ENCODE data around the gene C3orf70. TPM values are rescaled to one million over a fixed set of nuclear protein-coding genes. Genes with fewer than 3 reads are reported as not detected.

C3orf70 gene
- total and polyA plus RNA-seq, 2 of the 8 experiments (the other 6 are each of a cell fraction or from before 2014, with no cell fraction given) = 1.7 to 2.0 TPM

GRCh38 chr3:185046164-185046515, 106.7 kb downstream of the C3orf70 start:
- H3K56ac ChIP-seq (replicated peaks; ENCODE audit: insufficient read length, low read depth, low read length) = no peak overlapping the region
- H3K23me2 ChIP-seq (ENCODE audit: low read depth, low read length) = no peaks in the 10 kb centered on the region
- H3K27ac ChIP-seq (ENCODE audit: low read depth, low read length) = no peak overlapping the region
- H4K8ac ChIP-seq (ENCODE audit: extremely low read depth, insufficient read depth, low read length) = no peak overlapping the region
- H3K4me3 ChIP-seq (ENCODE audit: extremely low read depth in 1 of 4, insufficient read depth in 2 of 4, low read depth in 3 of 4, low read length in 4 of 4) = no peak overlapping the region
- no peak overlapping the region for H2BK20ac ChIP-seq (ENCODE audit: low read length)
- no peak overlapping the region for H2BK120ac ChIP-seq (replicated peaks; ENCODE audit: low read depth, low read length)
- no peak overlapping the region for H3K9ac ChIP-seq (replicated peaks in 1 of 4; ENCODE audit: extremely low read depth in 1 of 4, low read depth in 3 of 4, low read length in 3 of 4)
- FAIRE-seq = no peak
- H3K27me3 ChIP-seq (replicated peaks in 1 of 4; ENCODE audit: control insufficient read depth in 3 of 4, extremely low read depth in 1 of 4, insufficient read depth in 3 of 4, low read length in 3 of 4) = no peaks in the 10 kb centered on the region
- ChIA-PET CTCF (ENCODE audit: partially characterized antibody) (interaction anchor here (1.5 to 10.2 kb wide), 4 partner anchors 21 to 262 kb away, joined by 3 to 97 read pairs (median 4); no protein-coding TSS in a partner anchor), POLR2A (ENCODE audit: partially characterized antibody) (no interaction called here)
- no peaks in the 10 kb centered on the region for H4K20me1 ChIP-seq (replicated peaks in 1 of 2; ENCODE audit: control insufficient read depth in 1 of 2, insufficient read depth in 2 of 2, low read length in 2 of 2)
- no peaks in the 10 kb centered on the region for H3K79me1 ChIP-seq (ENCODE audit: low read depth, low read length)
- H3K4me2 ChIP-seq (ENCODE audit: insufficient read depth in 1 of 2, low read depth in 2 of 2, low read length in 2 of 2) = no peak overlapping the region
- H3K36me3 ChIP-seq (ENCODE audit: control insufficient read depth in 2 of 4, insufficient read depth in 4 of 4, low read length in 3 of 4) = peaks cover 0 to 9% (median 0%) of the 10 kb centered on the region in 4 experiments; a peak in 4 of 8 replicates
- H2BK15ac ChIP-seq (ENCODE audit: low read length) = no peak overlapping the region
- H4K91ac ChIP-seq (replicated peaks; ENCODE audit: insufficient read length, low read length) = no peak overlapping the region
- H2AFZ ChIP-seq (ENCODE audit: low read length) = no peak overlapping the region
- H4K5ac ChIP-seq (ENCODE audit: insufficient read length, low read depth, low read length) = no peak overlapping the region
- no peak overlapping the region for H3K4ac ChIP-seq (replicated peaks; ENCODE audit: insufficient read length, low read depth, low read length)
- H2BK5ac ChIP-seq (ENCODE audit: low read depth, low read length) = no peak overlapping the region
- no peak overlapping the region for H3K18ac ChIP-seq (ENCODE audit: extremely low read depth, low read length)
- no peak overlapping the region for H3K14ac ChIP-seq (ENCODE audit: insufficient read length)
- H3K79me2 ChIP-seq (ENCODE audit: control insufficient read depth in 1 of 2, insufficient read depth in 2 of 2, low read length in 2 of 2) = no peaks in the 10 kb centered on the region
- peaks cover 0 to 4% (median 1%) of the 10 kb centered on the region in 4 experiments; a peak in 2 of 7 replicates for H3K4me1 ChIP-seq (replicated peaks in 1 of 4; ENCODE audit: control insufficient read depth in 3 of 4, insufficient read depth in 4 of 4, low read length in 3 of 4)
- no peak for DNase-seq (ENCODE audit: low read depth in 1 of 2, low spot score in 2 of 2)
- 87% methylated on average over 1 of the region's 1 CpG; no CpG with 5 or more reads in 1 of the 2 experiments for WGBS, 2 experiments (ENCODE audit: extremely low coverage in 1 of 2, insufficient coverage in 1 of 2, insufficient read length in 1 of 2, insufficient replicate concordance in 2 of 2, low coverage in 1 of 2, low lambda C conversion rate in 2 of 2, missing lambda C conversion rate in 1 of 2)
- H2BK12ac ChIP-seq (ENCODE audit: low read depth, low read length) = no peak overlapping the region
- no peak overlapping the region for H3K23ac ChIP-seq (ENCODE audit: insufficient read length)
- no peaks in the 10 kb centered on the region for H3K9me3 ChIP-seq (ENCODE audit: insufficient read depth in 2 of 2, low read depth in 1 of 2, low read length in 1 of 2)
- H2AK5ac ChIP-seq (ENCODE audit: low read depth, low read length) = no peak overlapping the region
- TF ChIP-seq SIRT6 (IDR thresholded peaks at IDR 0.05; ENCODE audit: low read length) = no peak
- no peak for TF ChIP-seq YY1 (IDR thresholded peaks at IDR 0.05; ENCODE audit: low read depth, low read length)
